H9 (cell line): ENCODE measurements around the gene LGALS9. TPM values are rescaled to one million over a fixed set of nuclear protein-coding genes. Genes with fewer than 3 reads are reported as not detected.

Experiments
- DNase-seq: peaks from one replicate; pipeline ENCODE4 v3.0.0-alpha.2; 2017
- H2AFZ ChIP-seq: one replicate; pipeline ENCODE4 v1.6.1; 2013; ENCODE audit warnings: mild to moderate bottlenecking, low read length, control low read depth, moderate library complexity
- H2AK5ac ChIP-seq: 2 replicates; pipeline ENCODE4 v1.6.1; 2013; ENCODE audit warnings: low read length, control low read depth, mixed read lengths; ENCODE audit not compliant: insufficient read length
- H2BK120ac ChIP-seq: one replicate; pipeline ENCODE4 v1.6.1; 2013; ENCODE audit warnings: low read depth, mild to moderate bottlenecking, low read length, control low read depth, inconsistent platforms; ENCODE audit not compliant: poor library complexity, severe bottlenecking
- H2BK12ac ChIP-seq: 2 replicates; pipeline ENCODE4 v1.6.1; 2013; ENCODE audit warnings: low read length, control low read depth, mixed read lengths, low read depth; ENCODE audit not compliant: insufficient read length
- H2BK15ac ChIP-seq: 2 replicates; pipeline ENCODE4 v1.6.1; 2013; ENCODE audit warnings: low read depth, low read length, control low read depth
- H2BK20ac ChIP-seq: one replicate; pipeline ENCODE4 v1.6.1; 2013; ENCODE audit warnings: low read depth, mild to moderate bottlenecking, low read length, control low read depth, inconsistent platforms; ENCODE audit not compliant: poor library complexity, severe bottlenecking
- H2BK5ac ChIP-seq: 2 replicates; pipeline ENCODE4 v1.6.1; 2013; ENCODE audit warnings: low read length, control low read depth, mixed read lengths; ENCODE audit not compliant: insufficient read length
- H3K14ac ChIP-seq: 2 replicates; pipeline ENCODE4 v1.6.1; 2013; ENCODE audit warnings: low read length, control low read depth; ENCODE audit not compliant: insufficient read depth
- H3K18ac ChIP-seq: 2 replicates; pipeline ENCODE4 v1.6.1; 2013; ENCODE audit warnings: low read depth, mild to moderate bottlenecking, mixed read lengths, low read length, control low read depth; ENCODE audit not compliant: insufficient read length
- H3K23ac ChIP-seq: 2 replicates; pipeline ENCODE4 v1.6.1; 2013; ENCODE audit warnings: low read length, control low read depth, mixed read lengths, low read depth; ENCODE audit not compliant: insufficient read length
- H3K23me2 ChIP-seq: 2 replicates; pipeline ENCODE4 v1.6.1; 2013; ENCODE audit warnings: low read depth, mild to moderate bottlenecking, mixed read lengths, low read length, control low read depth; ENCODE audit not compliant: insufficient read length, poor library complexity, severe bottlenecking
- H3K27ac ChIP-seq: 2 replicates; pipeline ENCODE4 v1.5.1; 2013; ENCODE audit warnings: low read length, control low read depth, mixed read lengths, low read depth; ENCODE audit not compliant: insufficient read length
- H3K27me3 ChIP-seq: 2 replicates; pipeline ENCODE4 v1.6.1; 2013; ENCODE audit warnings: low read length, control low read depth, inconsistent platforms; ENCODE audit not compliant: insufficient read depth
- H3K4ac ChIP-seq: 2 replicates; pipeline ENCODE4 v1.6.1; 2013; ENCODE audit warnings: low read depth, mild to moderate bottlenecking, control low read depth, inconsistent platforms, low read length, moderate library complexity
- H3K4me1 ChIP-seq: 2 replicates; pipeline ENCODE4 v1.6.1; 2013; ENCODE audit warnings: low read length, control low read depth, inconsistent platforms; ENCODE audit not compliant: insufficient read depth
- H3K4me2 ChIP-seq: 2 replicates; pipeline ENCODE4 v1.6.1; 2013; ENCODE audit warnings: low read length, control low read depth, mixed read lengths; ENCODE audit not compliant: insufficient read length, insufficient read depth
- H3K56ac ChIP-seq: 2 replicates; pipeline ENCODE4 v1.6.1; 2013; ENCODE audit warnings: low read depth, mild to moderate bottlenecking, mixed read lengths, low read length, control low read depth; ENCODE audit not compliant: insufficient read length
- H3K79me1 ChIP-seq: 2 replicates; pipeline ENCODE4 v1.6.1; 2013; ENCODE audit warnings: low read depth, mild to moderate bottlenecking, moderate library complexity, low read length, control low read depth, inconsistent platforms; ENCODE audit not compliant: insufficient read depth, poor library complexity, severe bottlenecking
- H3K79me2 ChIP-seq: 2 replicates; pipeline ENCODE4 v1.6.1; 2013; ENCODE audit warnings: low read length, control low read depth, inconsistent platforms; ENCODE audit not compliant: insufficient read depth
- H3K9ac ChIP-seq: 2 replicates; pipeline ENCODE4 v1.6.1; 2013; ENCODE audit warnings: low read length, control low read depth, mixed read lengths; ENCODE audit not compliant: insufficient read length; ENCODE audit errors: extremely low read depth
- H3K9me3 ChIP-seq: one replicate; pipeline ENCODE4 v1.6.1; 2013; ENCODE audit warnings: low read depth, low read length, inconsistent platforms; ENCODE audit not compliant: control insufficient read depth
- H3T11ph ChIP-seq: one replicate; pipeline ENCODE4 v1.6.1; 2013; ENCODE audit warnings: mild to moderate bottlenecking, low read length, control low read depth, inconsistent platforms
- H4K20me1 ChIP-seq: one replicate; pipeline ENCODE4 v1.6.1; 2013; ENCODE audit not compliant: control insufficient read depth, insufficient read length, insufficient read depth
- H4K5ac ChIP-seq: 2 replicates; pipeline ENCODE4 v1.6.1; 2013; ENCODE audit warnings: low read depth, mild to moderate bottlenecking, mixed read lengths, low read length, control low read depth; ENCODE audit not compliant: insufficient read length
- H4K8ac ChIP-seq: replicated peaks from 2 replicates; pipeline ENCODE4 v1.6.1; 2013; ENCODE audit warnings: low read length, control low read depth, mixed read lengths, low read depth; ENCODE audit not compliant: insufficient read length
- H4K91ac ChIP-seq: 2 replicates; pipeline ENCODE4 v1.6.1; 2013; ENCODE audit warnings: low read depth, mild to moderate bottlenecking, moderate library complexity, mixed read lengths, low read length, control low read depth; ENCODE audit not compliant: insufficient read length
- H3K27ac Mint-ChIP-seq, 3 experiments: 2 replicates in 2 of 3; 3 replicates in 1 of 3; pipeline ENCODE4 v1.8.0; 2020 to 2021; ENCODE audit warnings: mixed read lengths in 3 of 3, mild to moderate bottlenecking in 1 of 3, moderate library complexity in 1 of 3
- H3K27me3 Mint-ChIP-seq: 2 replicates; pipeline ENCODE4 v1.8.0; 2021; ENCODE audit warnings: low read depth, mild to moderate bottlenecking, moderate library complexity, mixed read lengths
- H3K36me3 Mint-ChIP-seq, 3 experiments: 2 replicates in 2 of 3; 3 replicates in 1 of 3; pipeline ENCODE4 v1.8.0; 2020 to 2021; ENCODE audit warnings: low read depth in 3 of 3, mixed read lengths in 3 of 3; ENCODE audit not compliant: insufficient read depth in 1 of 3
- H3K4me1 Mint-ChIP-seq, 2 experiments: 2 replicates each; pipeline ENCODE4 v1.8.0; 2020; ENCODE audit warnings: mixed read lengths in 2 of 2
- H3K4me3 Mint-ChIP-seq, 2 experiments: 2 replicates in 1 of 2; 3 replicates in 1 of 2; pipeline ENCODE4 v1.8.0; 2020 to 2021; ENCODE audit warnings: mild to moderate bottlenecking in 2 of 2, mixed read lengths in 2 of 2, moderate library complexity in 1 of 2
- H3K9me3 Mint-ChIP-seq, 2 experiments: 2 replicates in 1 of 2; 3 replicates in 1 of 2; pipeline ENCODE4 v1.8.0; 2020; ENCODE audit warnings: mild to moderate bottlenecking in 2 of 2, mixed read lengths in 2 of 2, moderate library complexity in 1 of 2
- WGBS: extraction: QIAGEN DNeasy Blood & Tissue Kit; methylation state at CpG from one replicate; pipeline ENCODE4 v1.1.7; 2013; ENCODE audit warnings: missing lambda C conversion rate, low lambda C conversion rate, mixed read lengths; ENCODE audit not compliant: insufficient read length; ENCODE audit errors: extremely low coverage; 5-methylcytosine and 5-hydroxymethylcytosine counted together
- total RNA-seq: library from RNA; stranded (reverse); gene quantifications from 2 replicates; pipeline ENCODE4 v1.2.1, GENCODE V29; 2021
- TF ChIP-seq, protein P1 (sequence below): fragments of 200-600 bp; sonication (generic); conservative IDR thresholded peaks from 3 replicates; pipeline ENCODE4 v1.8.0; 2021; ENCODE audit warnings: antibody characterized with exemption, mild to moderate bottlenecking

Gene LGALS9
- total RNA-seq, 1 experiment from 2014 or later: 2.5 TPM

- Histone ChIP-seq H2BK120ac (no peak overlapping the region), H4K8ac (no peak overlapping the region), H3K18ac (no peak overlapping the region), H2BK20ac (no peak overlapping the region), H2AFZ (no peak overlapping the region), H3K23me2 (no peaks in the 10 kb centered on the region), H4K91ac (no peak overlapping the region), H2AK5ac (no peak overlapping the region), H3K79me2 (no peaks in the 10 kb centered on the region), H4K20me1 (no peaks in the 10 kb centered on the region), H2BK5ac (no peak overlapping the region), H3K4me1 (no peaks in the 10 kb centered on the region), H3K56ac (no peak overlapping the region), H3T11ph (no peak overlapping the region), H3K23ac (no peak overlapping the region), H2BK12ac (no peak overlapping the region), H3K4ac (no peak overlapping the region), H4K5ac (no peak overlapping the region), H3K9ac (no peak overlapping the region), H3K27me3 (no peaks in the 10 kb centered on the region), H3K4me2 (no peak overlapping the region), H2BK15ac (no peak overlapping the region), H3K27ac (no peak overlapping the region), H3K79me1 (no peaks in the 10 kb centered on the region), H3K9me3 (no peaks in the 10 kb centered on the region), H3K14ac (no peak overlapping the region)
- Mint-ChIP-seq H3K27ac (no peak overlapping the region), H3K27me3 (no peaks in the 10 kb centered on the region), H3K36me3 (peaks cover 2 to 61% (median 38%) of the 10 kb centered on the region in 3 experiments; a peak in 6 of 7 replicates), H3K9me3 (no peaks in the 10 kb centered on the region), H3K4me3 (no peak overlapping the region), H3K4me1 (no peaks in the 10 kb centered on the region)
- TF ChIP-seq, protein P1, sequence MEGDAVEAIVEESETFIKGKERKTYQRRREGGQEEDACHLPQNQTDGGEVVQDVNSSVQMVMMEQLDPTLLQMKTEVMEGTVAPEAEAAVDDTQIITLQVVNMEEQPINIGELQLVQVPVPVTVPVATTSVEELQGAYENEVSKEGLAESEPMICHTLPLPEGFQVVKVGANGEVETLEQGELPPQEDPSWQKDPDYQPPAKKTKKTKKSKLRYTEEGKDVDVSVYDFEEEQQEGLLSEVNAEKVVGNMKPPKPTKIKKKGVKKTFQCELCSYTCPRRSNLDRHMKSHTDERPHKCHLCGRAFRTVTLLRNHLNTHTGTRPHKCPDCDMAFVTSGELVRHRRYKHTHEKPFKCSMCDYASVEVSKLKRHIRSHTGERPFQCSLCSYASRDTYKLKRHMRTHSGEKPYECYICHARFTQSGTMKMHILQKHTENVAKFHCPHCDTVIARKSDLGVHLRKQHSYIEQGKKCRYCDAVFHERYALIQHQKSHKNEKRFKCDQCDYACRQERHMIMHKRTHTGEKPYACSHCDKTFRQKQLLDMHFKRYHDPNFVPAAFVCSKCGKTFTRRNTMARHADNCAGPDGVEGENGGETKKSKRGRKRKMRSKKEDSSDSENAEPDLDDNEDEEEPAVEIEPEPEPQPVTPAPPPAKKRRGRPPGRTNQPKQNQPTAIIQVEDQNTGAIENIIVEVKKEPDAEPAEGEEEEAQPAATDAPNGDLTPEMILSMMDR: no peak
- DNase-seq: no peak
- WGBS: no CpG with 5 or more reads among the region's 4 CpGs
These were observed 14.6 kb upstream of the LGALS9 start for GRCh38 chr17:27616414-27616813.
